ENCODE data around the gene COLQ. TPM values are rescaled to one million over a fixed set of nuclear protein-coding genes. Genes with fewer than 3 reads are reported as not detected.

COLQ gene
- total and polyA plus RNA-seq, 4 donors, result 0.27 to 2.6 (median 0.67) TPM

DNA sequence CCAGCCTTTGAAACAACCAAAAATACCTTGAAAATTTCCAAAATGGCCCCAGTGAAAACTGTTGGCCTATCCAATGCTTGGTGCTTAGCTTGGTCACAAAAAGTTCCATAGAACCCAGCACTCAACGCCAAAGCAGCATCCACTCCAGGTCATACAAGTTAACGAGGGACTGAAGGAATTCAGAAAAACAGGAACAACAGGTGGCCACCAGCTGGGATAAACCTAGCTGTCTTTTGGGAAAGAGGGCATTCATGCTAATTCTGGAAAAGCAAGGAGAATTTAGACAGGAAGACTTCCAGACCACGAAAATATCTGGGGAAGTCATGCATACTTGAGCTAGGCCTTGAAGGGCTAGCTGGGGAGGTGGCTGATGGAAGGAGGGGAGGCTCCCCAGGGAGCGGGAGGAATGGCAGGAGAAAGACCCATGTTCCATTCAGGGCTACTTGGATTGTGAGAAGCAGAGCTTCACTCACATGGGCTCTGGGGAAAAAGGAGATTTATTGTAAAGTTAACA is 28.6 kb downstream of the COLQ start:
- TF ChIP-seq RXRA (IDR thresholded peaks at IDR 0.05) (no peak), TAF1 (conservative IDR thresholded peaks at IDR 0.05) (no peak)
- 91% methylated on average over 4 of the region's 4 CpGs for WGBS

DNA sequence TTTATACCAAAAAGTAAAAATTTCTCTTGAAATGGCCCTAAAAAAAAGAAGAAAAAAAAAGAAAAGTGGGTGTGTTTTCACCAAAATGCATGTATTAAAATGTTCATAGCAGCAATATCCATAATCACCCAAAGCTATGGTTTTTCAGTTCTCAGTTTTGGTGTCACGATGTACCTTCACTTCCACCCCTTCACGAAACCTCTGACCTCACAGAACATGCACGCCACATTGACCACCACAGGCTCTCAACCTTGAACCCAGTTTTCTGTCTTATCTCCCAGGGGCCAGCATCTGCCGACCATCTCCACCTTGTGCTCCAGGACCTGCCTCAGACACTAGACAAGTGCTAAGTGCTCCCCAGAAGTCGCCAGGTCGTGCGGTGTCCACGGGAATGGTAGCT is 30.4 kb downstream of the COLQ start:
- H3K27me3 ChIP-seq (ENCODE audit: control insufficient read depth in 4 of 4, insufficient read depth in 4 of 4, low read length in 3 of 4), result no peaks in the 10 kb centered on the region

More for the DNA sequence above, 28.6 kb downstream of the COLQ start:
- Histone ChIP-seq H3K27me3 (ENCODE audit: control insufficient read depth in 4 of 4, insufficient read depth in 4 of 4, low read length in 3 of 4) (no peaks in the 10 kb centered on the region), H3K9ac (ENCODE audit: low read depth in 1 of 2, low read length in 2 of 2) (no peak overlapping the region), H3K4me1 (ENCODE audit: control insufficient read depth in 4 of 4, insufficient read depth in 4 of 4, low read length in 3 of 4) (peaks cover 0 to 9% (median 3%) of the 10 kb centered on the region in 4 donors), H3K27ac (ENCODE audit: low read depth in 1 of 2, low read length in 2 of 2) (no peak overlapping the region), H3K36me3 (ENCODE audit: control insufficient read depth in 4 of 4, insufficient read depth in 3 of 4, low read depth in 1 of 4, low read length in 3 of 4) (no peaks in the 10 kb centered on the region), H3K9me3 (ENCODE audit: control insufficient read depth in 4 of 4, low read length in 3 of 4) (no peaks in the 10 kb centered on the region), H3K4me3 (ENCODE audit: low read depth in 1 of 3, low read length in 3 of 3) (no peak overlapping the region)
- no peak for DNase-seq (ENCODE audit: low spot score)

More for the DNA sequence above, 30.4 kb downstream of the COLQ start:
- TF ChIP-seq TAF1 (conservative IDR thresholded peaks at IDR 0.05) (no peak), GABPA (IDR thresholded peaks at IDR 0.05 in 1 of 2, conservative IDR thresholded peaks at IDR 0.05 in 1 of 2) (no peak), EGR1 (IDR thresholded peaks at IDR 0.05; ENCODE audit: low read depth in 2 of 2) (no peak), RAD21 (IDR thresholded peaks at IDR 0.05) (no peak), FOXA2 (IDR thresholded peaks at IDR 0.05) (no peak), FOXA1 (IDR thresholded peaks at IDR 0.05) (no peak), HNF4A (conservative IDR thresholded peaks at IDR 0.05) (no peak), SP1 (IDR thresholded peaks at IDR 0.05) (no peak), HNF4G (IDR thresholded peaks at IDR 0.05) (no peak), NR2F2 (IDR thresholded peaks at IDR 0.05) (no peak), JUND (IDR thresholded peaks at IDR 0.05) (no peak), YY1 (IDR thresholded peaks at IDR 0.05) (no peak), RXRA (IDR thresholded peaks at IDR 0.05) (no peak)
- TF ChIP-seq, protein P1, sequence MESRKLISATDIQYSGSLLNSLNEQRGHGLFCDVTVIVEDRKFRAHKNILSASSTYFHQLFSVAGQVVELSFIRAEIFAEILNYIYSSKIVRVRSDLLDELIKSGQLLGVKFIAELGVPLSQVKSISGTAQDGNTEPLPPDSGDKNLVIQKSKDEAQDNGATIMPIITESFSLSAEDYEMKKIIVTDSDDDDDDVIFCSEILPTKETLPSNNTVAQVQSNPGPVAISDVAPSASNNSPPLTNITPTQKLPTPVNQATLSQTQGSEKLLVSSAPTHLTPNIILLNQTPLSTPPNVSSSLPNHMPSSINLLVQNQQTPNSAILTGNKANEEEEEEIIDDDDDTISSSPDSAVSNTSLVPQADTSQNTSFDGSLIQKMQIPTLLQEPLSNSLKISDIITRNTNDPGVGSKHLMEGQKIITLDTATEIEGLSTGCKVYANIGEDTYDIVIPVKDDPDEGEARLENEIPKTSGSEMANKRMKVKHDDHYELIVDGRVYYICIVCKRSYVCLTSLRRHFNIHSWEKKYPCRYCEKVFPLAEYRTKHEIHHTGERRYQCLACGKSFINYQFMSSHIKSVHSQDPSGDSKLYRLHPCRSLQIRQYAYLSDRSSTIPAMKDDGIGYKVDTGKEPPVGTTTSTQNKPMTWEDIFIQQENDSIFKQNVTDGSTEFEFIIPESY (IDR thresholded peaks at IDR 0.05), result no peak
- TF ChIP-seq, protein P2, sequence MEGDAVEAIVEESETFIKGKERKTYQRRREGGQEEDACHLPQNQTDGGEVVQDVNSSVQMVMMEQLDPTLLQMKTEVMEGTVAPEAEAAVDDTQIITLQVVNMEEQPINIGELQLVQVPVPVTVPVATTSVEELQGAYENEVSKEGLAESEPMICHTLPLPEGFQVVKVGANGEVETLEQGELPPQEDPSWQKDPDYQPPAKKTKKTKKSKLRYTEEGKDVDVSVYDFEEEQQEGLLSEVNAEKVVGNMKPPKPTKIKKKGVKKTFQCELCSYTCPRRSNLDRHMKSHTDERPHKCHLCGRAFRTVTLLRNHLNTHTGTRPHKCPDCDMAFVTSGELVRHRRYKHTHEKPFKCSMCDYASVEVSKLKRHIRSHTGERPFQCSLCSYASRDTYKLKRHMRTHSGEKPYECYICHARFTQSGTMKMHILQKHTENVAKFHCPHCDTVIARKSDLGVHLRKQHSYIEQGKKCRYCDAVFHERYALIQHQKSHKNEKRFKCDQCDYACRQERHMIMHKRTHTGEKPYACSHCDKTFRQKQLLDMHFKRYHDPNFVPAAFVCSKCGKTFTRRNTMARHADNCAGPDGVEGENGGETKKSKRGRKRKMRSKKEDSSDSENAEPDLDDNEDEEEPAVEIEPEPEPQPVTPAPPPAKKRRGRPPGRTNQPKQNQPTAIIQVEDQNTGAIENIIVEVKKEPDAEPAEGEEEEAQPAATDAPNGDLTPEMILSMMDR (IDR thresholded peaks at IDR 0.05; ENCODE audit: low read depth, low read length, missing input control), result no peak
- TF ChIP-seq, protein P3, sequence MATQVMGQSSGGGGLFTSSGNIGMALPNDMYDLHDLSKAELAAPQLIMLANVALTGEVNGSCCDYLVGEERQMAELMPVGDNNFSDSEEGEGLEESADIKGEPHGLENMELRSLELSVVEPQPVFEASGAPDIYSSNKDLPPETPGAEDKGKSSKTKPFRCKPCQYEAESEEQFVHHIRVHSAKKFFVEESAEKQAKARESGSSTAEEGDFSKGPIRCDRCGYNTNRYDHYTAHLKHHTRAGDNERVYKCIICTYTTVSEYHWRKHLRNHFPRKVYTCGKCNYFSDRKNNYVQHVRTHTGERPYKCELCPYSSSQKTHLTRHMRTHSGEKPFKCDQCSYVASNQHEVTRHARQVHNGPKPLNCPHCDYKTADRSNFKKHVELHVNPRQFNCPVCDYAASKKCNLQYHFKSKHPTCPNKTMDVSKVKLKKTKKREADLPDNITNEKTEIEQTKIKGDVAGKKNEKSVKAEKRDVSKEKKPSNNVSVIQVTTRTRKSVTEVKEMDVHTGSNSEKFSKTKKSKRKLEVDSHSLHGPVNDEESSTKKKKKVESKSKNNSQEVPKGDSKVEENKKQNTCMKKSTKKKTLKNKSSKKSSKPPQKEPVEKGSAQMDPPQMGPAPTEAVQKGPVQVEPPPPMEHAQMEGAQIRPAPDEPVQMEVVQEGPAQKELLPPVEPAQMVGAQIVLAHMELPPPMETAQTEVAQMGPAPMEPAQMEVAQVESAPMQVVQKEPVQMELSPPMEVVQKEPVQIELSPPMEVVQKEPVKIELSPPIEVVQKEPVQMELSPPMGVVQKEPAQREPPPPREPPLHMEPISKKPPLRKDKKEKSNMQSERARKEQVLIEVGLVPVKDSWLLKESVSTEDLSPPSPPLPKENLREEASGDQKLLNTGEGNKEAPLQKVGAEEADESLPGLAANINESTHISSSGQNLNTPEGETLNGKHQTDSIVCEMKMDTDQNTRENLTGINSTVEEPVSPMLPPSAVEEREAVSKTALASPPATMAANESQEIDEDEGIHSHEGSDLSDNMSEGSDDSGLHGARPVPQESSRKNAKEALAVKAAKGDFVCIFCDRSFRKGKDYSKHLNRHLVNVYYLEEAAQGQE (IDR thresholded peaks at IDR 0.05), result no peak
- TF ChIP-seq, protein P4, sequence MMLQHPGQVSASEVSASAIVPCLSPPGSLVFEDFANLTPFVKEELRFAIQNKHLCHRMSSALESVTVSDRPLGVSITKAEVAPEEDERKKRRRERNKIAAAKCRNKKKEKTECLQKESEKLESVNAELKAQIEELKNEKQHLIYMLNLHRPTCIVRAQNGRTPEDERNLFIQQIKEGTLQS (IDR thresholded peaks at IDR 0.05), result no peak
- TF ChIP-seq, protein P5, sequence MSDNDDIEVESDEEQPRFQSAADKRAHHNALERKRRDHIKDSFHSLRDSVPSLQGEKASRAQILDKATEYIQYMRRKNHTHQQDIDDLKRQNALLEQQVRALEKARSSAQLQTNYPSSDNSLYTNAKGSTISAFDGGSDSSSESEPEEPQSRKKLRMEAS (IDR thresholded peaks at IDR 0.05), result no peak
- Histone ChIP-seq H3K9me3 (ENCODE audit: control insufficient read depth in 4 of 4, low read length in 3 of 4) (no peaks in the 10 kb centered on the region), H3K9ac (ENCODE audit: low read depth in 1 of 2, low read length in 2 of 2) (no peak overlapping the region), H3K36me3 (ENCODE audit: control insufficient read depth in 4 of 4, insufficient read depth in 3 of 4, low read depth in 1 of 4, low read length in 3 of 4) (no peaks in the 10 kb centered on the region), H3K4me1 (ENCODE audit: control insufficient read depth in 4 of 4, insufficient read depth in 4 of 4, low read length in 3 of 4) (peaks cover 0 to 9% (median 3%) of the 10 kb centered on the region in 4 donors), H3K27ac (ENCODE audit: low read depth in 1 of 2, low read length in 2 of 2) (no peak overlapping the region), H3K4me3 (ENCODE audit: low read depth in 1 of 3, low read length in 3 of 3) (no peak overlapping the region)
- WGBS, result 96% methylated on average over 8 of the region's 8 CpGs
- no peak for DNase-seq (ENCODE audit: low spot score)
